ENCODE measurements around the gene NKX2-1. TPM values are rescaled to one million over a fixed set of nuclear protein-coding genes. Genes with fewer than 3 reads are reported as not detected.
A peak's percentile ranks its signal among the peaks of the same experiment; 100 is the strongest.

NKX2-1 gene
- total RNA-seq, 4 donors from 2014 or later: not detected

DNA sequence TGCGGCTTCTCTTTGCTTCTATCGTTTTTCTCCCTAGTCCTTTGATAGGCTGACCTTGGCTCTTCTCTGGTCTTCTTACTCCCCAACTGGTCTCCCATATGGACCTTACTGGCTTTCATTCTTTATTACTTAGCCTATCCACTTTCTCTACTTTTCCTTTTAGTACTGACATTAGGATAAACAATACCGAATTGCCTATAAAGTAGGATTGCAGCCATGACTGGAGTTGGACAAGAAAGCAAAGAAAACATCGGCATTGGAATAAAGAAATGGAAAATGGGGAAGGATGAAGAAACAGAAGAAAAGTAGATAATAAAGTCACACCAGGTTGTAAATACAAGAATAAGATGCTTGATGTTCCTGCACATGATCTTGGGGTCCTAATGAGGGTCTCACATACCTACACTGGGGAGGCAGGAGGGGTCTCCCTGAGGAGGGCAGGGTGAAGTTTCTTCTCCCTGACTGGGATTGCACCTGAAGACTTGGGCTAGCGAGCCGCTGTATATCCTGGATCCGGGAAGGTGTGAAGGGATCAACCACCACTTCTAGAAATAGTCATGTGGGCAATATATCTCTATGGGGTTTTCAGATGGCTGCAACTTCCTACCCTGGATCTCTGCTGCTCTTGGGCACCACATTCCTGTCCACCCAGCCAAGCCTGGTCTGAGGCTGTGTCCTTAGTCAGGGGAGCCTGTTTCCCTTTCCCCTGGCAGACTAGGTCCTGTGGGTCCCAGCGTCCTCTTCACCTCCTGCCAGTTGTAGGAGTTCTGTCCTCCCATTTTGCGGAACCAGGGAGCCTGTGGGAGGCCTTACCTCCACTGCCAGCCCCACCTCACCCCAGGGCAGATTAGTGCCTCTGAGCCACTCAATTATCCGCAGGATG is 13.1 kb downstream of the NKX2-1 start:
- intact Hi-C loops (cut with DNase I; ENCODE audit: low total_unique reads) (no loop called here), in situ Hi-C loops (cut with MboI; ENCODE audit: low pct_ligation_motif_present in 1 of 4, low pct_unique_long_range_greater_than_20kb in 1 of 4, low sequenced_read_pairs in 3 of 4) (no loop called here)
- H3K36me3 ChIP-seq: no peaks in the 10 kb centered on the region
- H3K27ac ChIP-seq: no peak overlapping the region
- peaks cover 0 to 16% (median 6%) of the 10 kb centered on the region in 4 donors for H3K4me1 ChIP-seq
- no peak for DNase-seq
- no peaks in the 10 kb centered on the region for H3K9me3 ChIP-seq
- no peak overlapping the region for H3K4me3 ChIP-seq
- TF ChIP-seq POLR2AphosphoS5 (IDR thresholded peaks at IDR 0.05) (no peak), POLR2A (IDR thresholded peaks at IDR 0.05) (no peak), EP300 (IDR thresholded peaks at IDR 0.05; ENCODE audit: low read depth) (no peak)
- TF ChIP-seq, protein P1, sequence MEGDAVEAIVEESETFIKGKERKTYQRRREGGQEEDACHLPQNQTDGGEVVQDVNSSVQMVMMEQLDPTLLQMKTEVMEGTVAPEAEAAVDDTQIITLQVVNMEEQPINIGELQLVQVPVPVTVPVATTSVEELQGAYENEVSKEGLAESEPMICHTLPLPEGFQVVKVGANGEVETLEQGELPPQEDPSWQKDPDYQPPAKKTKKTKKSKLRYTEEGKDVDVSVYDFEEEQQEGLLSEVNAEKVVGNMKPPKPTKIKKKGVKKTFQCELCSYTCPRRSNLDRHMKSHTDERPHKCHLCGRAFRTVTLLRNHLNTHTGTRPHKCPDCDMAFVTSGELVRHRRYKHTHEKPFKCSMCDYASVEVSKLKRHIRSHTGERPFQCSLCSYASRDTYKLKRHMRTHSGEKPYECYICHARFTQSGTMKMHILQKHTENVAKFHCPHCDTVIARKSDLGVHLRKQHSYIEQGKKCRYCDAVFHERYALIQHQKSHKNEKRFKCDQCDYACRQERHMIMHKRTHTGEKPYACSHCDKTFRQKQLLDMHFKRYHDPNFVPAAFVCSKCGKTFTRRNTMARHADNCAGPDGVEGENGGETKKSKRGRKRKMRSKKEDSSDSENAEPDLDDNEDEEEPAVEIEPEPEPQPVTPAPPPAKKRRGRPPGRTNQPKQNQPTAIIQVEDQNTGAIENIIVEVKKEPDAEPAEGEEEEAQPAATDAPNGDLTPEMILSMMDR (IDR thresholded peaks at IDR 0.05): no peak
- peaks cover 98% of the 10 kb centered on the region for H3K27me3 ChIP-seq
- 14 to 20% methylated on average over 4 to 10 of the region's 10 CpGs for WGBS, 2 donors (ENCODE audit: low coverage in 1 of 2)

DNA sequence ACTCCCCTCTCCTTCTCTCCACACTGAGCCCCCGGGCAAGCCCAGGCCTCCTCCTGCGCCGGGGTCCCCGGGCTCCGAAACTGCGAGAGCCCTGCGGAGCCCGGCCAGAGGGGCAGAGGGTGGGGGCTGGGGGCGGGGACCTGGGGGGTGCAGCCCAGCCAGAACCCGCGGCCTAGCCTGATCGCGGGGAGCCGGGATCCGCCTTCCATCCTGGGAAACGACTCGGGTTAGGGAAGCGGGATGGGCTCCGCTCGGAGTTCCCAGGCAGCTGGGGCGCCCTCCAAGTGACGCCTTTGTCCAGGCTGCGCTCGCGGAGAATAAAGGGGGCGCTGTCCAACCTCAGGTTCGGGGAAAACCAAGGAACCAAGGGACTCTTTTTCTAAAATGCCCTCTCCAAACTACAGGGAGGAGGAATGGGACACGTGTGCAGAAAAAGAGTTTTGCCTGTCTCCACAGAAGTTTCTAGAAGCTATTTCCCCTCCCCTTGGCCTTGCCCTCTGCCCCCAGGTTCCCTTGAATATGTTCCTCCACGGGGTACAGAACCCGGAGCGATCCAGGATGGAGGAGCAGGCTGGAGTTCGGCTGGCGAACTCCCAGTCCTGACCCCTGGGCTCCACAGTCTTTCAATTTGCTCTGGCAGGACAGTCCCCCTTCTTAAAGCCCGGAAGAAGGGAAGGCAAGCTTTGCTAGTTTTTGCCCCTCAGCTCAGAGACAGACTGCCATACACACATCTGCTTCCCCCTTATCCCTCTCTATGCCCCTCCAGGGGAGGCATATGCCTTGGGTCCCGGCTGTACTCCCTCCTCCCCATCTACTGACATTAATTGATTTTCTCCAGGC is 13.9 kb downstream of the NKX2-1 start:
- DNase-seq: no peak
- Histone ChIP-seq H3K4me3 (no peak overlapping the region), H3K27ac (no peak overlapping the region), H3K9me3 (no peaks in the 10 kb centered on the region), H3K36me3 (no peaks in the 10 kb centered on the region), H3K27me3 (peaks cover 100% of the 10 kb centered on the region), H3K4me1 (peaks cover 0 to 16% (median 6%) of the 10 kb centered on the region in 4 donors)
- TF ChIP-seq, protein P1 (IDR thresholded peaks at IDR 0.05): no peak
- TF ChIP-seq EP300 (IDR thresholded peaks at IDR 0.05; ENCODE audit: low read depth) (no peak), POLR2A (IDR thresholded peaks at IDR 0.05) (no peak), POLR2AphosphoS5 (IDR thresholded peaks at IDR 0.05) (no peak)
- in situ Hi-C loops (cut with MboI; ENCODE audit: low pct_ligation_motif_present in 1 of 4, low pct_unique_long_range_greater_than_20kb in 1 of 4, low sequenced_read_pairs in 3 of 4) (no loop called here), intact Hi-C loops (cut with DNase I; ENCODE audit: low total_unique reads) (no loop called here)
- 0 to 16% methylated on average over 3 to 20 of the region's 35 CpGs for WGBS, 2 donors (ENCODE audit: low coverage in 1 of 2)

DNA sequence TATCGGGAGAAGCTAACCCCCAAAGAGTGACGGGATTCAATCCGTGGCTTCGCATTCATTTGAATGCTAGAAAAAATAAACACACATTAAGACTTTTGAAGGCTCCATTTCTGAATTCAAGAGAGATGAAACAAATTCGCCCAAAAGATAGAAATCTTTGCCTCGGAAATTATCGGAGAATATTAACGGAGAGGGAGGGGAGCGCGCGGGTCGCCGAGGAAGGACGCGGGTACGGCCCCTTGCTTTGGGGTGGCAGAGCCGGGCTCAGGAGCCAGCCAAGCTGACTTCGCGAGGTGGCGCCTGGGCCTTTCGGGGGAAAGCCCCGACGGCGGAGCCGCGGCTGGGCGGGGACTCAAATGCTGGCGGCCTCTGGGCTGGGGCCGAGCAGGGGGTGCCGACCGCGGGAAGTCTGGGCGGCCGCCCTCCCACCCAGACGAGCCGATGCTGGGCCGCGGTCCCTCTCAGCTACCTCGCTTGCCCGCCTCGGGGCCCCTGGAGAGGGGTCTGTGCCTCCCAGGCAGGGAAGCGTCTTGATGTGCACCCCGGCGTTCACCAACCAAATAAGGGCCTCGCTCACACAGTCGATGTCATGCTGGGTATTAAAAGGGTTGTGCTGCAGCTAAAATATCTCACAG is 14.7 kb downstream of the NKX2-1 start:
- H3K27ac ChIP-seq: no peak overlapping the region
- H3K4me3 ChIP-seq: peak overlapping the region in 1 of 4 donors; percentile 7

More for the DNA sequence above, 14.7 kb downstream of the NKX2-1 start:
- H3K36me3 ChIP-seq: no peaks in the 10 kb centered on the region
- in situ Hi-C loops (cut with MboI; ENCODE audit: low pct_ligation_motif_present in 1 of 4, low pct_unique_long_range_greater_than_20kb in 1 of 4, low sequenced_read_pairs in 3 of 4): no loop called here
- no peaks in the 10 kb centered on the region for H3K9me3 ChIP-seq
- TF ChIP-seq POLR2AphosphoS5 (IDR thresholded peaks at IDR 0.05) (no peak), EP300 (IDR thresholded peaks at IDR 0.05; ENCODE audit: low read depth) (no peak), POLR2A (IDR thresholded peaks at IDR 0.05) (no peak)
- TF ChIP-seq, protein P1 (IDR thresholded peaks at IDR 0.05): no peak
- H3K4me1 ChIP-seq: peaks cover 0 to 16% (median 6%) of the 10 kb centered on the region in 4 donors
- WGBS, 2 donors (ENCODE audit: low coverage in 1 of 2): 7 to 10% methylated on average over 4 to 29 of the region's 46 CpGs
- DNase-seq: no peak
- peaks cover 100% of the 10 kb centered on the region for H3K27me3 ChIP-seq
- intact Hi-C loops (cut with DNase I; ENCODE audit: low total_unique reads): no loop called here
